A549 treated with GW870086 at 1 μM for 4 hours (cell line): ENCODE results near the gene ACTL8. TPM values are rescaled to one million over a fixed set of nuclear protein-coding genes. Genes with fewer than 3 reads are reported as not detected.

Experiments used
- total RNA-seq: library from RNA; stranded (reverse); fragments of 200-300 nt; extraction: Qiagen RNA extraction; gene quantifications from 5 replicates; pipeline ENCODE4 v1.2.3, GENCODE V29; 2022; ENCODE audit warnings: low read depth

Gene ACTL8
- total RNA-seq: 1.4 to 2.2 TPM (median 1.6 TPM) in 5 replicates

DNA sequence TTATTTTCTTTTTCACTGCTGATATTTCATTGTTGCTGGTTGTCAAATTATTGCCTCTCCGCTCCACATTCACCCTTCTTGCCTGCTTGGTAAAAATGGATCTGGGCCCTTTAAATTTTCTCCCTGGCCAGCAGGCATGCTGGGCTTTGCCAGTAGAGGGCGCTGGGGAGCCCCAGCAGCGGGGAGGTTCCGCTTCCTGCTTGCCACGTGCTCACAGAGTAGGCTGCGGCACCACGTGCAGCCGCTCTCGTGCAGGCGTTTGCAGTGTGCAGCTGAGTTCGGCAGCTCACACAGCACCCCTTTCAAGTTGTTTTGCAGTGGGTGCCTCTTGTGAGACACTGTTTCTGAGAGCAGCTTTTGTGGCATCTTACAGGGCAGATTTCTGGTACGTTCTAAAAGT, at the start of gene ACTL8:
TSS of gene ACTL8 (plus strand) at position 214 of the 400 bp plus-strand sequence. CDS start 67,676 bp downstream, outside the sequence.

Other genes with a start within 250 kb of the ACTL8 start
- gene ARHGEF10L, start 215.6 kb upstream of the ACTL8 start, total RNA-seq: 5.5 to 8.0 TPM (median 7.5 TPM) in 5 replicates